ENCODE measurements around the gene NUMB. TPM values are rescaled to one million over a fixed set of nuclear protein-coding genes. Genes with fewer than 3 reads are reported as not detected.

NUMB gene
- total and polyA plus RNA-seq, 2 donors (not counting 1 experiment from before 2014, with no cell fraction given): 36.0 to 151 TPM

- Histone ChIP-seq H4K20me1 (ENCODE audit: control insufficient read depth, extremely low read depth, insufficient read depth, low read length) (no peaks in the 10 kb centered on the region), H3K4me1 (ENCODE audit: control insufficient read depth, extremely low read depth, insufficient read depth, low read length) (no peaks in the 10 kb centered on the region), H3K9me3 (ENCODE audit: control insufficient read depth, insufficient read depth, low read depth, low read length) (no peaks in the 10 kb centered on the region), H3K27ac (ENCODE audit: insufficient read depth, low read length) (no peak overlapping the region), H3K36me3 (ENCODE audit: control insufficient read depth, insufficient read depth, low read length) (no peaks in the 10 kb centered on the region), H2AFZ (ENCODE audit: low read length) (no peak overlapping the region), H3K27me3 (ENCODE audit: control insufficient read depth, insufficient read depth, low read length) (no peaks in the 10 kb centered on the region), H3K79me2 (ENCODE audit: control insufficient read depth, insufficient read depth, low read length) (peaks cover 30% of the 10 kb centered on the region), H3K4me3 (replicated peaks in 1 of 4; ENCODE audit: control extremely low read depth in 1 of 4, insufficient read depth in 1 of 4, low read depth in 3 of 4, low read length in 4 of 4) (no peak overlapping the region), H3K4me2 (ENCODE audit: extremely low read depth, insufficient read depth, low read length) (no peak overlapping the region), H3K9ac (ENCODE audit: insufficient read depth, low read length) (no peak overlapping the region)
- TF ChIP-seq EZH2 (IDR thresholded peaks at IDR 0.05; ENCODE audit: low read length, missing control alignments) (no peak), CTCF (conservative IDR thresholded peaks at IDR 0.05 in 1 of 2, IDR thresholded peaks at IDR 0.05 in 1 of 2; ENCODE audit: low read depth in 1 of 2, low read length in 2 of 2) (no peak)
- DNase-seq (ENCODE audit: low read depth in 2 of 2): no peak
Measured at GRCh38 chr14:73381380-73382013, 76.8 kb downstream of the NUMB start.

- TF ChIP-seq CTCF (conservative IDR thresholded peaks at IDR 0.05 in 1 of 2, IDR thresholded peaks at IDR 0.05 in 1 of 2; ENCODE audit: low read depth in 1 of 2, low read length in 2 of 2) (no peak), EZH2 (IDR thresholded peaks at IDR 0.05; ENCODE audit: low read length, missing control alignments) (no peak)
- Histone ChIP-seq H3K27ac (ENCODE audit: insufficient read depth, low read length) (no peak overlapping the region), H3K4me3 (replicated peaks in 1 of 4; ENCODE audit: control extremely low read depth in 1 of 4, insufficient read depth in 1 of 4, low read depth in 3 of 4, low read length in 4 of 4) (no peak overlapping the region), H3K9me3 (ENCODE audit: control insufficient read depth, insufficient read depth, low read depth, low read length) (no peaks in the 10 kb centered on the region), H3K79me2 (ENCODE audit: control insufficient read depth, insufficient read depth, low read length) (peaks cover 37% of the 10 kb centered on the region), H4K20me1 (ENCODE audit: control insufficient read depth, extremely low read depth, insufficient read depth, low read length) (no peaks in the 10 kb centered on the region), H2AFZ (ENCODE audit: low read length) (no peak overlapping the region), H3K4me1 (ENCODE audit: control insufficient read depth, extremely low read depth, insufficient read depth, low read length) (no peaks in the 10 kb centered on the region), H3K36me3 (ENCODE audit: control insufficient read depth, insufficient read depth, low read length) (no peaks in the 10 kb centered on the region), H3K9ac (ENCODE audit: insufficient read depth, low read length) (no peak overlapping the region), H3K27me3 (ENCODE audit: control insufficient read depth, insufficient read depth, low read length) (no peaks in the 10 kb centered on the region), H3K4me2 (ENCODE audit: extremely low read depth, insufficient read depth, low read length) (no peak overlapping the region)
- DNase-seq (ENCODE audit: low read depth in 2 of 2): no peak
Measured at GRCh38 chr14:73376585-73376984, 81.8 kb downstream of the NUMB start.

- Histone ChIP-seq H3K79me2 (ENCODE audit: control insufficient read depth, insufficient read depth, low read length) (peaks cover 33% of the 10 kb centered on the region), H4K20me1 (ENCODE audit: control insufficient read depth, extremely low read depth, insufficient read depth, low read length) (no peaks in the 10 kb centered on the region)
- TF ChIP-seq EZH2 (IDR thresholded peaks at IDR 0.05; ENCODE audit: low read length, missing control alignments): no peak
- TF ChIP-seq CTCF (conservative IDR thresholded peaks at IDR 0.05 in 1 of 2, IDR thresholded peaks at IDR 0.05 in 1 of 2; ENCODE audit: low read depth in 1 of 2, low read length in 2 of 2): no peak
Measured at GRCh38 chr14:73375861-73376260, 82.5 kb downstream of the NUMB start.

More at GRCh38 chr14:73375861-73376260, 82.5 kb downstream of the NUMB start:
- H3K9me3 ChIP-seq (ENCODE audit: control insufficient read depth, insufficient read depth, low read depth, low read length): no peaks in the 10 kb centered on the region
- no peaks in the 10 kb centered on the region for H3K4me1 ChIP-seq (ENCODE audit: control insufficient read depth, extremely low read depth, insufficient read depth, low read length)
- H2AFZ ChIP-seq (ENCODE audit: low read length): no peak overlapping the region
- no peak overlapping the region for H3K9ac ChIP-seq (ENCODE audit: insufficient read depth, low read length)
- H3K27me3 ChIP-seq (ENCODE audit: control insufficient read depth, insufficient read depth, low read length): no peaks in the 10 kb centered on the region
- no peak overlapping the region for H3K4me3 ChIP-seq (replicated peaks in 1 of 4; ENCODE audit: control extremely low read depth in 1 of 4, insufficient read depth in 1 of 4, low read depth in 3 of 4, low read length in 4 of 4)
- no peak overlapping the region for H3K27ac ChIP-seq (ENCODE audit: insufficient read depth, low read length)
- DNase-seq (ENCODE audit: low read depth in 2 of 2): no peak
- no peak overlapping the region for H3K4me2 ChIP-seq (ENCODE audit: extremely low read depth, insufficient read depth, low read length)
- no peaks in the 10 kb centered on the region for H3K36me3 ChIP-seq (ENCODE audit: control insufficient read depth, insufficient read depth, low read length)
